Small intestine (tissue), 7 donors: ENCODE measurements around the gene TNN. TPM values are rescaled to one million over a fixed set of nuclear protein-coding genes. Genes with fewer than 3 reads are reported as not detected.

Experiments
- DNase-seq, 2 donors: peaks; one replicate each; pipeline versions ENCODE4 v3.0.0 to v3.0.0-alpha.2; 2013
- FAIRE-seq: peaks from 2 replicates; lab custom pipeline; 2012; peaks lifted over from hg19 to GRCh38; lab: Jason Lieb, UNC
- H3K27ac ChIP-seq, 3 donors: one replicate each; pipeline ENCODE4 v1.5.1; 2013; ENCODE audit warnings: low read length in 2 of 3, mild to moderate bottlenecking in 2 of 3, control low read depth in 1 of 3, inconsistent platforms in 1 of 3, low read depth in 1 of 3, moderate library complexity in 1 of 3
- H3K27me3 ChIP-seq, 3 donors: one replicate each; pipeline ENCODE4 v1.6.1; 2013; ENCODE audit warnings: low read length in 3 of 3, inconsistent platforms in 1 of 3; ENCODE audit not compliant: control insufficient read depth in 3 of 3, insufficient read depth in 3 of 3
- H3K36me3 ChIP-seq, 3 donors: one replicate each; pipeline ENCODE4 v1.6.1; 2013; ENCODE audit warnings: low read length in 3 of 3, inconsistent platforms in 1 of 3, low read depth in 1 of 3, mild to moderate bottlenecking in 1 of 3, moderate library complexity in 1 of 3; ENCODE audit not compliant: control insufficient read depth in 3 of 3, insufficient read depth in 2 of 3
- H3K4me1 ChIP-seq, 3 donors: one replicate each; pipeline ENCODE4 v1.6.1; 2013; ENCODE audit warnings: low read length in 2 of 3, inconsistent platforms in 1 of 3, low read depth in 1 of 3, mild to moderate bottlenecking in 1 of 3, moderate library complexity in 1 of 3; ENCODE audit not compliant: control insufficient read depth in 3 of 3, insufficient read depth in 2 of 3
- H3K4me3 ChIP-seq, 3 donors: one replicate each; pipeline ENCODE4 v1.5.1; 2013; ENCODE audit warnings: low read length in 3 of 3, control low read depth in 1 of 3, inconsistent platforms in 1 of 3, low read depth in 1 of 3, mild to moderate bottlenecking in 1 of 3, moderate library complexity in 1 of 3
- H3K9me3 ChIP-seq, 2 donors: one replicate each; pipeline ENCODE4 v1.6.1; 2013; ENCODE audit warnings: low read depth in 1 of 2, low read length in 1 of 2; ENCODE audit not compliant: control insufficient read depth in 2 of 2, insufficient read depth in 1 of 2
- WGBS, 3 donors: extraction: QIAGEN DNeasy Blood & Tissue Kit; methylation state at CpG; one replicate each; pipeline ENCODE4 v1.1.7; 2013; 5-methylcytosine and 5-hydroxymethylcytosine counted together
- polyA plus RNA-seq, 4 donors: library from polyadenylated mRNA; stranded (reverse) in 3 of 4; unstranded in 1 of 4; fragments of 200-250 nt in 3 of 4; fragments of 120-200 nt in 1 of 4; gene quantifications; one replicate each; pipeline versions ENCODE4 v1.2.1 to v1.2.3, GENCODE V29; 2013
- donor health status: healthy with polysubstance abuse.
- donor health status: control.
- donor health status: control.
- donor health status: Bipolar disorder and iron deficiency.
- donor health status: healthy.

The TNN gene
- polyA plus RNA-seq, 4 donors = 0.01 to 0.28 TPM; not detected in 2

DNA sequence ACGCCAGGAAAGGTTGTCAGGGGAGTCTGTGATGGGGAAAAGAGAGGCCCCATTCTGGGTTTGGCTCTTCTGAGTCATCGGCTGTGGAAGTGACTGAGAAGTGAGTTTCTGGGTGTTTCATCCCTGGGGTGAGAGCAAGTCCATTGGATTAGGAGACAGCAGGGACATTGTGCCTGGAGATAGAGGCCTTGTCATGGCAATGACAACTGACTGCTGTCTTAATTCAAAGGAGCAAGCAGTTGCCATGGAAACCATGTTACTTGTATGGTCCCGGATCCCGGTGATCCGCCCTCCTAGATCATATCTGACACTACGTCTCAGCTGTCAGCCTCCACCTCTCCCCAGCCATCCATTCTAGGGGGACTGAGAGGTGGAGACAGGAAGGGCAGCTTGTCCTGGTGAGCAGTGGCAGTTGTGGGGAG is 90.5 kb downstream of the TNN start:
- H3K4me3 ChIP-seq = no peak overlapping the region
- peaks cover 0 to 12% (median 0%) of the 10 kb centered on the region in 3 donors for H3K27me3 ChIP-seq
- no peaks in the 10 kb centered on the region for H3K4me1 ChIP-seq
- FAIRE-seq (no peak), DNase-seq (no peak)
- no peaks in the 10 kb centered on the region for H3K9me3 ChIP-seq
- WGBS, 3 donors = 86 to 97% (median 91%) methylated on average over 6 of the region's 6 CpGs
- peaks cover 7 to 18% (median 17%) of the 10 kb centered on the region in 3 donors for H3K36me3 ChIP-seq
- H3K27ac ChIP-seq = no peak overlapping the region

GRCh38 chr1:175162955-175163354 is 95.3 kb downstream of the TNN start:
- no peak for FAIRE-seq
- 70 to 87% (median 71%) methylated on average over 4 of the region's 4 CpGs for WGBS, 3 donors

GRCh38 chr1:175163702-175164101 is 96.1 kb downstream of the TNN start:
- FAIRE-seq (no peak), DNase-seq (no peak)
- 73 to 80% (median 79%) methylated on average over 4 of the region's 4 CpGs for WGBS, 3 donors
- H3K9me3 ChIP-seq = no peaks in the 10 kb centered on the region
- no peak overlapping the region for H3K27ac ChIP-seq
- no peaks in the 10 kb centered on the region for H3K4me1 ChIP-seq
- H3K4me3 ChIP-seq = no peak overlapping the region
- H3K36me3 ChIP-seq = peaks cover 22 to 40% (median 38%) of the 10 kb centered on the region in 3 donors
- no peaks in the 10 kb centered on the region for H3K27me3 ChIP-seq

More at GRCh38 chr1:175162955-175163354, 95.3 kb downstream of the TNN start:
- DNase-seq = no peak
- no peaks in the 10 kb centered on the region for H3K27me3 ChIP-seq
- H3K36me3 ChIP-seq = peaks cover 22 to 40% (median 38%) of the 10 kb centered on the region in 3 donors
- no peaks in the 10 kb centered on the region for H3K9me3 ChIP-seq
- no peak overlapping the region for H3K27ac ChIP-seq
- no peaks in the 10 kb centered on the region for H3K4me1 ChIP-seq
- H3K4me3 ChIP-seq = no peak overlapping the region

GRCh38 chr1:175164751-175165150 is 97.1 kb downstream of the TNN start:
- DNase-seq (no peak), FAIRE-seq (no peak)
- Histone ChIP-seq H3K4me3 (no peak overlapping the region), H3K27me3 (no peaks in the 10 kb centered on the region), H3K36me3 (peaks cover 22 to 42% (median 33%) of the 10 kb centered on the region in 3 donors), H3K9me3 (no peaks in the 10 kb centered on the region), H3K4me1 (peaks cover 0 to 2% (median under 1%) of the 10 kb centered on the region in 3 donors), H3K27ac (no peak overlapping the region)
- WGBS, 3 donors = 92 to 96% (median 94%) methylated on average over 2 of the region's 2 CpGs

GRCh38 chr1:175166746-175167145 is 99.1 kb downstream of the TNN start:
- Histone ChIP-seq H3K9me3 (no peaks in the 10 kb centered on the region), H3K27me3 (no peaks in the 10 kb centered on the region), H3K4me3 (no peak overlapping the region), H3K27ac (no peak overlapping the region), H3K36me3 (peaks cover 19 to 37% (median 19%) of the 10 kb centered on the region in 3 donors), H3K4me1 (peaks cover 0 to 10% (median 4%) of the 10 kb centered on the region in 3 donors)
- FAIRE-seq = no peak
- DNase-seq = peak; percentile 16 to 64
- WGBS, 3 donors = 27 to 74% (median 51%) methylated on average over 5 of the region's 5 CpGs

GRCh38 chr1:175167861-175168260 is 100.2 kb downstream of the TNN start:
- Histone ChIP-seq H3K36me3 (peaks cover 16 to 32% (median 19%) of the 10 kb centered on the region in 3 donors), H3K9me3 (no peaks in the 10 kb centered on the region), H3K27ac (no peak overlapping the region), H3K4me1 (peaks cover 0 to 10% (median 4%) of the 10 kb centered on the region in 3 donors), H3K27me3 (no peaks in the 10 kb centered on the region), H3K4me3 (no peak overlapping the region)
- 93 to 97% (median 95%) methylated on average over 2 of the region's 2 CpGs for WGBS, 3 donors
- FAIRE-seq = no peak
- DNase-seq = no peak

DNA sequence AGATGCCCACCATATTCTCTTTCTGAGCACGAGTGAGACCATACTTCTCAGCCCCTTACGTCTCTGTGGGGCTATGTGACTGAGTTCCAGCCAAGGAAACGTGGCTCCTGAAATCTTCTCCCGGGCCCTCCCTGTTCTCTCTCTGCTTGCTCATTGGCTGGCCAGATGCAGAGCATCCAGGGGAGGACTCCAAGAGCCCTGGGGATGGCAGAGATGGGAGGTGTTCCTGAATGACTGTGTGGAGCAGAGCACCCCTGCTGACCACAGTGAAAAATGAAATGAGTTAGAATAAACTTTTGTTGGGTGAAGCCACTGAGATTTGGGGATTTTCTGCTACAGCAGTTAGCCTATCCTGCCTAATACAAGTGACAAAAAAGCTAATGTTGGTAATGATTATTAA is 101.1 kb downstream of the TNN start:
- no peak overlapping the region for H3K4me3 ChIP-seq
- peaks cover 0 to 10% (median 4%) of the 10 kb centered on the region in 3 donors for H3K4me1 ChIP-seq
- no peak overlapping the region for H3K27ac ChIP-seq
- H3K9me3 ChIP-seq = no peaks in the 10 kb centered on the region
- FAIRE-seq (no peak), DNase-seq (no peak)
- 93 to 95% (median 93%) methylated on average over 4 of the region's 4 CpGs for WGBS, 3 donors
- H3K27me3 ChIP-seq = no peaks in the 10 kb centered on the region
- peaks cover 14 to 27% (median 14%) of the 10 kb centered on the region in 3 donors for H3K36me3 ChIP-seq

- WGBS, 3 donors = 40 to 63% (median 46%) methylated on average over 6 of the region's 6 CpGs
- Histone ChIP-seq H3K4me3 (no peak overlapping the region), H3K4me1 (peaks cover 0 to 15% (median 4%) of the 10 kb centered on the region in 3 donors), H3K27me3 (no peaks in the 10 kb centered on the region), H3K9me3 (no peaks in the 10 kb centered on the region), H3K36me3 (peaks cover 11 to 24% (median 12%) of the 10 kb centered on the region in 3 donors), H3K27ac (peak overlapping the region in 1 of 3 donors; percentile 57)
- peak in 1 of 2 donors; percentile 44 for DNase-seq
- FAIRE-seq = no peak
Observed at GRCh38 chr1:175169286-175170018, 101.8 kb downstream of the TNN start.
